T-helper 2 cell treated with Interferon-gamma antibody and Interleukin-4, amounts not matched to agents 5 μg/mL and 100 μg/mL, for 36 hours (primary cell): Measurements from ENCODE around the gene SLC27A5.
"Not testable (repeated sequence)": the region's sequence is repeated elsewhere in the genome, so short reads cannot be mapped to it uniquely, and the experiment has no call there.

ENCODE experiments used
- DNase-seq: peaks from one replicate; pipeline ENCODE4 v3.0.0; 2021; ENCODE audit warnings: low spot score
- H3K27ac Mint-ChIP-seq: one replicate; pipeline ENCODE4 v1.8.0; 2021; ENCODE audit warnings: mild to moderate bottlenecking, mixed read lengths
- H3K27me3 Mint-ChIP-seq: one replicate; pipeline ENCODE4 v1.8.0; 2021; ENCODE audit warnings: low read depth, mixed read lengths
- H3K36me3 Mint-ChIP-seq: one replicate; pipeline ENCODE4 v1.8.0; 2021; ENCODE audit warnings: low read depth, mixed read lengths
- H3K4me1 Mint-ChIP-seq: one replicate; pipeline ENCODE4 v1.8.0; 2021; ENCODE audit warnings: low read depth, mixed read lengths
- H3K4me3 Mint-ChIP-seq: one replicate; pipeline ENCODE4 v1.8.0; 2022; ENCODE audit warnings: mild to moderate bottlenecking, moderate library complexity, mixed read lengths
- H3K9me3 Mint-ChIP-seq: one replicate; pipeline ENCODE4 v1.8.0; 2021; ENCODE audit warnings: mixed read lengths

Gene SLC27A5

DNA sequence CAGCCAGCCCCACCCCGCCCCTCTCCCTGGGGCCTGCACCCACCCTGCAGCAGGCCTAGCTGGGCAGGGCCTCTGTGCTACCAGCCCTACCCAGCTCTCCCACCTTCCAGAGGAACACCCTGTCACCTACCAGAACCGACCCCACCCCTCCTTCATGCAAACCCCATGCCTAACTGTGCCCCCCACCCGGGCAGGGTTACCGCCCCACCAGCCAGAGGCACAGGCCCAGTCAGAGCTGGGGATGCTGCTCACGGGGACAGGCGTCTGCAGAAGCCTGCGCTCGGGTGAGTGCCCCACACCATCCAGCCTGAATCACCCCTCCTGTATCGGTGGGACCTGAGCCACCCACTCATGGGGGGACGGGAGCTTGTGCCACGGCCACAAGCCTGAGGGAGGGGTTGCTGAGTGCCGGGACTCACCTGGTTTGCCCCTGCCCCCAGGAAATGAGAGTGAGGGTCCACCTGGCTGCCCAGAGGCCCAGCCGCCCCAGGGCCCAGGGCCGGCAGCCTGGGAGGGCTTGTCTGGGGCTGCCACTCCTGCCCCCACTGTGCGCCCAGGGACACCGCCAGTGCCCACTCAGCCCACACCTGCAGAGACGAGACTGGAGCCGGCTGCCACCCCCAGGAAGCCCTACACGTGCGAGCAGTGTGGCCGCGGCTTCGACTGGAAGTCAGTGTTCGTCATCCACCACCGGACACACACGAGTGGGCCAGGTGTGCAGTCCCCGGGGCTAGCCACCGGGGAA, 31.9 kb downstream of the SLC27A5 start:
- H3K4me3 Mint-ChIP-seq: no peak overlapping the region
- no peaks in the 10 kb centered on the region for H3K27me3 Mint-ChIP-seq
- H3K36me3 Mint-ChIP-seq: peaks cover 8% of the 10 kb centered on the region
- H3K9me3 Mint-ChIP-seq: no peaks in the 10 kb centered on the region
- DNase-seq: no peak
- H3K27ac Mint-ChIP-seq: no peak overlapping the region
- H3K4me1 Mint-ChIP-seq: peaks cover 9% of the 10 kb centered on the region

DNA sequence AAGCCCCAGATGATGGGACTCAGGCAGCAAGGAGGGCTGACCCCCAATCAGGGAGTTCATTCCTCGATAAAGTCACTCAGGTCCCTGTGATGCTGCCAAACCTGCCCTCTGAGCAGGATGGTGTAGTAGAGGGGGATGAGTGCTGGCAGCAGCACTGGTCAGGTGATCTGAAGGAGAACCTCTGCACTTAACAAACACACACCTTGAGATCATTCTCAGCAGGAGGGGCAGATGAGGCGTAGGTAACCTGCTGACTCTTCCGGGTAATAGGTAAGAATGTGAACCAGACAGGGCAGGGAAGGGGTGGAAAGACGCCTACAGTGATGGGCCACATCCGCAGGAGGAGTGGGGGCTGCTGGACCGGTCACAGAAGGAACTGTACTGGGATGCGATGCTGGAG, 32.5 kb downstream of the SLC27A5 start:
- no peak overlapping the region for H3K4me3 Mint-ChIP-seq
- peaks cover 13% of the 10 kb centered on the region for H3K4me1 Mint-ChIP-seq
- H3K9me3 Mint-ChIP-seq: no peaks in the 10 kb centered on the region
- no peak overlapping the region for H3K27ac Mint-ChIP-seq
- no peaks in the 10 kb centered on the region for H3K27me3 Mint-ChIP-seq
- H3K36me3 Mint-ChIP-seq: peaks cover 8% of the 10 kb centered on the region
- DNase-seq: no peak

DNA sequence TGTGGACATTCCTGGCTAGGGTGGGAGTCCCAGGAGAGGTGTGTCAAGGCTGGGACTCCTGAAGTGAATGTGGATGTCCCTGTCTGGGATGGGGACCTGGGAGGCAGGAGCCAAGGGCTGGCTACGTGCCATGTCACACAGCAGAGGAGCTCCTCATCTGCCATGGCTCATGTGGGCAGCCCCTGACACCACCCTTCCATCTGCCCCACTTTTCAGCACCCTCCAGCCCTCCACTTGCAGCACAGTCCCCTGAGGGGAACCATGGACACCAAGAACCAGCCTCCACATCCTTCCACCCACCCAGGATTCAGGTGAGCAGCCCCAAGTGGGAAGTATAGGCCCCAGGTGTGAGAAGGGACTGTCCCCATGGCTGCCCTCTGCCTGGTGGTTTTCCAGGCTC, 33.9 kb downstream of the SLC27A5 start:
- Mint-ChIP-seq H3K9me3 (no peaks in the 10 kb centered on the region), H3K36me3 (peaks cover 12% of the 10 kb centered on the region), H3K27ac (peak overlapping the region; percentile 60), H3K27me3 (no peaks in the 10 kb centered on the region), H3K4me3 (no peak overlapping the region), H3K4me1 (peaks cover 16% of the 10 kb centered on the region)
- no peak for DNase-seq

DNA sequence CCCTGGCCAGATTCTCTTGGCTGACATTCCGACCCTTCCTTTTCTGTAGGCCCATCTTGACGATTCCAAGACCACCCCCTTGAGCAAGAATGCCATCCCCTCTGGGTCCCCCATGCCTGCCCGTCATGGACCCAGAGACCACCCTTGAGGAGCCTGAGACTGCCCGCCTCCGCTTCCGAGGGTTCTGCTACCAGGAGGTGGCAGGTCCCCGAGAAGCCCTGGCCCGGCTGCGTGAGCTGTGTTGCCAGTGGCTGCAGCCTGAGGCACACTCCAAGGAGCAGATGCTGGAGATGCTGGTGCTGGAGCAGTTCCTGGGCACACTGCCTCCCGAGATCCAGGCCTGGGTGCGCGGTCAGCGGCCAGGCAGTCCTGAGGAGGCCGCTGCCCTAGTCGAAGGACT, 34.7 kb downstream of the SLC27A5 start:
- H3K4me1 Mint-ChIP-seq: peaks cover 12% of the 10 kb centered on the region
- H3K4me3 Mint-ChIP-seq: peak overlapping the region; percentile 88
- no peaks in the 10 kb centered on the region for H3K27me3 Mint-ChIP-seq
- H3K36me3 Mint-ChIP-seq: peaks cover 10% of the 10 kb centered on the region
- H3K9me3 Mint-ChIP-seq: no peaks in the 10 kb centered on the region
- H3K27ac Mint-ChIP-seq: peak overlapping the region; percentile 99
- DNase-seq: no peak

DNA sequence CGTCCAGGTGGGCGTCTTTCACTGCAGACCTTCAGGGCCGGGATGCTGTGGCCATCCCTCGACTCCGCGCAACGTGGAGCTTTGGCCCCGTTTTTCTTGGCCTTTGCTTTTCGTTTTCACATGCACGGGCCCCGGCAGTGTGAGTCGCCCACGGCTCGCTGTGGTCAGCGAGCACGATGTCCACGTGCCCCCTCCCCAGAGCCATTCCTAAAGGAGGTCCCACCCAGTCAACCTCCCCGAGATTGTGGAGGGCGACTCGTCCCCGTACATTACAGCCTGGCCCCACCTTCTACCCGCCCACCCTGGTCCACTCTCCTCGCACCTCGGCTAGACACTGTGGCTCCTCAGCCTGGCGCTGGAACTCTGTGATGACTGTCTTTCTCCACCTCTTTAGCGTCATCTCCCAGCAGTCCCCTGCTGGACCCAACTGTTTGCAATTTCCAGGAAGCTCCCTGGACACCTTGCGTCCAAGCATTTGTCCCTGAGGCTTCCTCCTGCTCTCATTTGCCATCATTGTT, 35.2 kb downstream of the SLC27A5 start:
- peaks cover 12% of the 10 kb centered on the region for H3K4me1 Mint-ChIP-seq
- DNase-seq: no peak
- H3K27me3 Mint-ChIP-seq: no peaks in the 10 kb centered on the region
- H3K27ac Mint-ChIP-seq: peak overlapping the region; percentile 99
- H3K4me3 Mint-ChIP-seq: peak overlapping the region; percentile 88
- peaks cover 9% of the 10 kb centered on the region for H3K36me3 Mint-ChIP-seq
- H3K9me3 Mint-ChIP-seq: no peaks in the 10 kb centered on the region

DNA sequence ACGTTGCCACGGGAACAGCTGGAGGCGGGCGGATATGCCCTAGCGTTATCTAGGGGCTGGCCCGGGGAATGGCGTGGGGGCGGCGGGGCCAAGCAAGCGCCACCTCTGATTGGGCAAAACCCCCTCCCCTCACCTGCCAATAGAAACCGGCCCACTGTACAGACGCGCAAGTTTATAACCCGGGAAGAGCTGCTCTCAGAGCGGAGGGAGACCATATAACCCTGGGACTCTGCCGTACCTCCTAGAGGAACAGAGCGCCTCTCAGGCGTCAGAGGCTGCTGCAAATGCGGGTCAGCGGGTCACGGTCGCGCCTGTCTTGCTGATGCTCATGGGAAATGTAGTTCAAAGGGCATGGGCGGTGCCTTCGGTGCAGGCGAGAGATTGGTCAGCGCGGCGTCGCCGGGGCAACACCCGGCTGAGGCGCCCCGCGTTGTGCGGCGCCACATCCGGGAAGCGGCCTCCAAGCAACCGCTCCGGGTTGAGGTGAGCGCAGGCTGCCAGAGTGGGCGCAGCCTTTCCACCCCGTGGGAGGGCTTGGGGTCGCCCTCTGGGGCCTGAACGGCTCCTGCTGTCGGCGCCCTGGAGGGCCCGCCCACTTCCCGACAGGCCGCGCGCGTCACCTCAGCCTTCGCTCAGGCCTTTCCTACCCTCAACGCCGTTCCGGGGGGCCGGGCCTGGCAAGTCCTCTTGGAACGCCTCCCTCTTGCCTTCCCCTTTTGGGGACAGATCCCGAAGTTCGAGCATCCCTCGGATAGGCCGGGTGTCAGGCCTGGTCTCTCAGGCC, 35.9 kb downstream of the SLC27A5 start, which contains the start of gene ZNF446:
ZNF446 (plus strand) TSS at position 639 of the 784 bp plus-strand sequence. CDS start 867 bp downstream, outside the sequence.
- Mint-ChIP-seq H3K27ac (peak within 1 kb of the TSS; percentile 99), H3K27me3 (no peaks in the 10 kb centered on the region), H3K9me3 (no peaks in the 10 kb centered on the region), H3K36me3 (peaks cover 9% of the 10 kb centered on the region), H3K4me3 (peak within 1 kb of the TSS; percentile 88), H3K4me1 (peaks cover 12% of the 10 kb centered on the region)
- peak; percentile 98 for DNase-seq

DNA sequence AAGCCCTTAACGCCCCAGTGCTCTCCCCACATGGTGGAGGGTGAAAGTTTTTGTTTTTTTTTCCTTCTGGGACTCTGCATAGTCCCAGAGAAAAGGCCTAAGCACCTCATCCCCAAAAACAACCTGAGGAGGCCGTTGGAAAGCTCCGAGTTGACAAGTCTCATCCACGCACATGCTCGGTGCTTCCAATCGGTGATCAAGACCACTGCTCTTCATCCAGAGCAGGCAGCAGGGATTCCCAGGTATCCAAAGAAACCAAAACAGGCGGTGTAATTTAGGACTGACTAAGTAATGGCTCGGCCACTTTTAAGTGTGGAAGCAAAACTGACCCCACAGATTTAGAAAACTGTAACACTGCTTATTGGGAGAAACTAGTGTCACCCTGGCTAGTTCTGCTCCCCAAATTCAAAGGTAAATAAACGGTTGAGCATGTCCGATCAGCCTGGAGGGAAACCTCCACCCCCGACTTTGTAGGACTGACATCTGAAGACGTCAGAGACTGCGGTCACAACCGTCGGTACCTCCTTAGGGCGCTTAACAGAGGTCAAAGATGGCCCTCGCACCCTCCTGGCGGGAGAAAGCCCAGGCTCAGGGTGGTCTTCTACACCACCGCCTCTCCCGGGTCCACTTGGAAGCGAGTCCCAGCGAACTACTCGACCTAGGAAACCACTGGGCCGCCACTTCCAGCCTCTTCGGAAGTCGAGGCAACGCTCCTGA, 36.6 kb downstream of the SLC27A5 start:
- H3K27ac Mint-ChIP-seq: peak overlapping the region; percentile 99
- no peaks in the 10 kb centered on the region for H3K27me3 Mint-ChIP-seq
- H3K36me3 Mint-ChIP-seq: peaks cover 9% of the 10 kb centered on the region
- H3K9me3 Mint-ChIP-seq: no peaks in the 10 kb centered on the region
- H3K4me3 Mint-ChIP-seq: peak overlapping the region; percentile 88
- DNase-seq: no peak
- H3K4me1 Mint-ChIP-seq: peaks cover 12% of the 10 kb centered on the region

DNA sequence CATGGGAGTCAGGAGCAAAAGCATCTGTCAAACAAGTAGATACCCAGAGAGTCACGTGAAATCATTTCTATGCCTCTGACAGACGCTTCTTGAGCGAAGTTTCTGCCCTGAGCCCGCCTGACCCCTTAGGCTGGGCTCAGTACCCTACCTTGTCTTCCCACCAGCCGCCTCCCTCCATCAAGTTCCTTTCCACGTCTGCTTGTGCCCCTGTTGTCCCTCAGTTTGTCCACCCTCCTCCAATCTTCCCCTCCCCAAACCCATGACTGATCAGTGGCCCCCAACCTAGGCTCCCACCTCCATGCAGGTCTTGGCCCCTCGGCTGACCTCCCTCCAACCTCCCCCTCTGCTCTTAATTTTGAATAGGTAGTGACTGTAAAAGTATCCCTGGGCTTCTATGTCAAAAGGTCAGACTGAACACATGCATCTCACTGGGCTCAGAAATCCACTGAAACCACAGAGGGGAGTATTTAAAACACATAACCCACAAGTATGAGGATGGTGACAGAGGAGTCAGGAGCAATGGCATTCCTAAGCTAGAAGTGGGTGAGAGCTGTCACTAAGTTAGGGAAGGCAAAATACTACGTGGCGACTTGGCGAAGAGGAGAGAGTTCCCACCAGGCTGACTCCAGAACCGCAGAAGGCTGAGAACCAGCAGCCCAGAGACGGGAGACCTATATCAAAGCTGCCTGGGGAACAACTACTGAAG, 37.3 kb downstream of the SLC27A5 start:
- Mint-ChIP-seq H3K27me3 (no peaks in the 10 kb centered on the region), H3K36me3 (peaks cover 11% of the 10 kb centered on the region), H3K4me3 (peak overlapping the region; percentile 88), H3K9me3 (no peaks in the 10 kb centered on the region), H3K4me1 (peaks cover 12% of the 10 kb centered on the region), H3K27ac (peak overlapping the region; percentile 34)
- no peak for DNase-seq

DNA sequence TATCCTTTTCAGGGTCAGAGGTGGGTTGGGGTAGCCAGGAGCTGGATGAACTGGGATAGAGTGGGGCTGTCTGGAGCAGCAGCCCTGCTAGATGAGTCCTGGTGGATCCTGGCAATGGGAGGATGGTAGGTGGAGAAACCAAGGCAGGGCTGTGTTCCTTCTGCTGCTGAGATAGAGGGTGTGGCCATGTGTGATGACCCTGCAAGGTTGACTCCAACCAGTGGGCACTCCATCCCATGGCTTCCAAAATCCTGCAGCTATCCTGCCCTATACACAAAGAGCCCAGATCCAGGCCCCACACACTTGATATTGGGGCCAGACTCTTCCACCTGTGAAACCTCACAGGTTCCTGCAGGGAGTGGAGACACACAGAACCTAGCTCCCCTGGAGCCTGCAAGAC, 38.0 kb downstream of the SLC27A5 start:
- H3K27ac Mint-ChIP-seq: no peak overlapping the region
- DNase-seq: no peak
- peaks cover 12% of the 10 kb centered on the region for H3K4me1 Mint-ChIP-seq
- no peaks in the 10 kb centered on the region for H3K9me3 Mint-ChIP-seq
- no peaks in the 10 kb centered on the region for H3K27me3 Mint-ChIP-seq
- H3K36me3 Mint-ChIP-seq: peaks cover 9% of the 10 kb centered on the region
- H3K4me3 Mint-ChIP-seq: peak overlapping the region; percentile 88

DNA sequence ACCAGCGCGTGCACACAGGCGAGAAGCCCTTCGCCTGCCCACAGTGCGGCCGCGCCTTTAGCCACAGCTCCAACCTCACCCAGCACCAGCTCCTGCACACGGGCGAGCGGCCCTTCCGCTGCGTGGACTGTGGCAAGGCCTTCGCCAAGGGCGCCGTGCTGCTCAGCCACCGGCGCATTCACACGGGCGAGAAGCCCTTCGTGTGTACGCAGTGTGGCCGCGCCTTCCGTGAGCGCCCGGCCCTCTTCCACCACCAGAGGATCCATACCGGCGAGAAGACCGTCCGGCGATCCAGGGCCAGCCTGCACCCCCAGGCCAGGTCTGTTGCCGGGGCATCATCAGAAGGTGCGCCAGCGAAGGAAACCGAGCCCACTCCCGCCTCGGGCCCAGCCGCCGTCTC, 40.1 kb downstream of the SLC27A5 start:
- no peak for DNase-seq
- Mint-ChIP-seq H3K4me3 (no peak overlapping the region), H3K9me3 (no peaks in the 10 kb centered on the region), H3K4me1 (peaks cover 20% of the 10 kb centered on the region), H3K27ac (no peak overlapping the region), H3K27me3 (no peaks in the 10 kb centered on the region), H3K36me3 (peaks cover 9% of the 10 kb centered on the region)

DNA sequence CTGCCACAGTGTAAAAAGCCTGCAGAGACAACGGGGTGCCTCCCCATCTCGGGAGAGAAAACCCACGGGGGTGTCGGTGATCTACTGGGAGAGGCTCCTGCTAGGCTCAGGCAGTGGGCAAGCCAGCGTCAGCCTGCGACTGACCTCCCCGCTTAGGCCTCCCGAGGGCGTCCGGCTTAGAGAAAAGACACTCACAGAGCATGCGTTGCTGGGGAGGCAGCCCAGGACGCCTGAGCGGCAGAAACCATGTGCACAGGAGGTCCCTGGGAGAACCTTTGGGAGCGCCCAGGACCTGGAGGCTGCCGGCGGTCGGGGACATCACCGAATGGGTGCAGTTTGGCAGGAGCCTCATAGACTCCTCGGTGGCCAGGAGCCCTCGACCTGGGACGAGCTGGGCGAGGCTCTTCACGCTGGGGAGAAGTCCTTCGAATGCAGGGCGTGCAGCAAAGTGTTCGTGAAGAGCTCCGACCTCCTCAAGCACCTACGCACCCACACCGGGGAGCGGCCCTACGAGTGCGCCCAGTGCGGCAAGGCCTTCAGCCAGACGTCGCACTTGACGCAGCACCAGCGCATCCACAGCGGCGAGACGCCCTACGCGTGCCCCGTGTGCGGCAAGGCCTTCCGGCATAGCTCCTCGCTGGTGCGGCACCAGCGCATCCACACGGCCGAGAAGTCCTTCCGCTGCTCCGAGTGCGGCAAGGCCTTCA, 40.8 kb downstream of the SLC27A5 start:
- H3K27ac Mint-ChIP-seq, DNase-seq, H3K27me3 Mint-ChIP-seq, H3K36me3 Mint-ChIP-seq, H3K9me3 Mint-ChIP-seq, H3K4me3 Mint-ChIP-seq: not testable (repeated sequence)
- peaks cover 20% of the 10 kb centered on the region for H3K4me1 Mint-ChIP-seq

DNA sequence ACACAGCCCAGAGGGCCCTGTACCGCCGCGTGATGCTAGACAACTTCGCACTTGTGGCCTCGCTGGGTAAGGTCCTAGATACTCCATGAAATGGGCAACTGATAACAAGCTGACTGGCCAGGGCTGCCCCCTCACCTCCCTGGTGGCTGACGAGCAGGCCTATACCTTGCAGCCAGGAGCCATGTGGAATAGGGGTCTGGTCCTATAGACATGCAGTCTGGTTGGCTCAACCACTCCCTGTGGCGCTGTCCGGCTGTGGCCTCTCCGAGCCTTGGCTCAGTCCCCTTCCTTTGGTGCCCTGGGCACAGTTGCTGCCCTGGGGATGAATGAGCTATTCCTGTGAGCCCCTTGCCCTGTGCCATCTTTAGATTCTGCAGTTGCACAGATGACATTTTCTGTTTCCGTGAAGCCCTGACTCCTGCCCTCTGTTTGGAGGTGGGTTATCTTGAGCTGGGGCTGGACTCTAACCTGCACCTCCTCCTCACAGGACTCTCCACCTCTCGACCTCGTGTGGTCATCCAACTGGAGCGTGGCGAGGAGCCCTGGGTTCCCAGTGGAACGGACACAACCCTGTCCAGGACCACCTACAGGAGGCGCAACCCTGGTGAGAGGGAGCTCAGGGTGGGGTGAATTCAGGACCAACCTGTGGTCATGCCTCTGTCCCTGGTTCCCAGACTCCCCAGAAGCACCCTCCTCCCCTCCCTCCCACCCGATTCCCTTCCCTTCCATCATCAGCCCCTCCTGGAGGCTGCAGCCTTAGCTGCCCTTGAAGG, 42.4 kb downstream of the SLC27A5 start:
- Mint-ChIP-seq H3K4me1 (peaks cover 17% of the 10 kb centered on the region), H3K4me3 (no peak overlapping the region), H3K9me3 (no peaks in the 10 kb centered on the region), H3K36me3 (peaks cover 9% of the 10 kb centered on the region), H3K27me3 (peaks cover 2% of the 10 kb centered on the region), H3K27ac (no peak overlapping the region)
- DNase-seq: no peak
